IPS DF 19.7 (cell line): ENCODE data around the gene HDAC4.
"Not testable (repeated sequence)": the region's sequence is repeated elsewhere in the genome, so short reads cannot be mapped to it uniquely, and the experiment has no call there.

Experiments used
- DNase-seq: peaks from one replicate; pipeline ENCODE4 v3.0.0-alpha.2; 2013; ENCODE audit warnings: low read depth, low spot score

Gene HDAC4

GRCh38 chr2:239282448-239283287, 118.2 kb downstream of the HDAC4 start:
- DNase-seq: no peak

- not testable (repeated sequence) for DNase-seq
These were observed 120.4 kb downstream of the HDAC4 start for GRCh38 chr2:239280296-239281017.

DNA sequence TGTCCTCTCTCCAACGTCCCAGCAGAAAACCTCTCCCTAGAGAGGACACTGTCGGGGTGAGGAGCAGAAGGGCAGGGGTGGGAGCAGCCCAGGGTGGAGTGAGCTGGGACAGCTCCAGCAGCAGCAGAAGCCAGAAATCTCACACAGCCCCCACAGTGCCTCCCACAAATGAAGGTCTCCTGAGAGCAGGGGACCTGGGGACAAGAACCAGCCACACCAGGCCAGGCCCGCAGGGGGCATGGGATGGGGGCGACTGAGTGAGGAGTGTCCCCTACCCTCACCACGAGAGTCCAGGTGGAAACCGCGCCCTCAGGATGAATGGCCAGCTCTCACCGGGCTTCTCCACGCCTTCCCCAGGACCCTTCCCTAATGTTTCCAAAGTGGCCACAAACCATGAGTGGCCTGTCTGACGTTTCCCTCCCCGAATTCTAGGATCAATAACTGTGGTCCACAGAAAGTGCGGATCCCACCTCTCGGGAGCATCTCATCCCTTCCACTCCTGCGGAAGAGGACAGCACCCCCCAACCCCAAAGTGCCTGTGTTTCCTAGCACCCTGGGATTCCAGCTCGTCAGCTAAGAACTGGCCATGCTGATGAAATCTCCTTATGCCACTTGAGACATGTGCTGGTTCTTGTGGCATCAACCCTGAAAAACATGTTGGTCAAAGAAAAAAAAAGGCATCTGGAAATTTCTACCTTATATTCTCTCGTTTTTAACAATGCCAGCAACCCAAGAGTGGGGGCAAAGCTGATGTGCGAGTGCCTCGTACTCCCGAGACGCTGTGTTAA, 121.1 kb downstream of the HDAC4 start:
- DNase-seq: no peak

- DNase-seq: no peak
These were observed 121.9 kb downstream of the HDAC4 start for GRCh38 chr2:239278941-239279365.

DNA sequence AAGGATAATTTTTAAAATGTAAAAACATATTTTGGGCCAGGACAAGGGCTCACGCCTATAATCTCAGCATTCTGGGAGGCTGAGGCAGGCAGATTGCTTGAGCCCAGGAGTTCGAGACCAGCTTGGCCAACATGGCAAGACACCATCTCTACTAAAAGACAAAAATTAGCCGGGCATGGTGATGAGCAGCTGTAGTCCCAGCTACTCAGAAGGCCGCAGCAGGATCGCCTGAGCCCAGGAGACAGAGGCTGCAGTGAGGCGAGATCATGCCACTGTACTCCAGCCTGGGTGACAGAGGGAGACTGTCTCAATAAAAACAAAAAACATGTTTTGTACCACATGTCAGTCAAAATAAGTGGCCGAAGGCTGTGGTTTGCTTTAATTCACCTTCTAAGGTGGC, 122.5 kb downstream of the HDAC4 start:
- no peak for DNase-seq

DNA sequence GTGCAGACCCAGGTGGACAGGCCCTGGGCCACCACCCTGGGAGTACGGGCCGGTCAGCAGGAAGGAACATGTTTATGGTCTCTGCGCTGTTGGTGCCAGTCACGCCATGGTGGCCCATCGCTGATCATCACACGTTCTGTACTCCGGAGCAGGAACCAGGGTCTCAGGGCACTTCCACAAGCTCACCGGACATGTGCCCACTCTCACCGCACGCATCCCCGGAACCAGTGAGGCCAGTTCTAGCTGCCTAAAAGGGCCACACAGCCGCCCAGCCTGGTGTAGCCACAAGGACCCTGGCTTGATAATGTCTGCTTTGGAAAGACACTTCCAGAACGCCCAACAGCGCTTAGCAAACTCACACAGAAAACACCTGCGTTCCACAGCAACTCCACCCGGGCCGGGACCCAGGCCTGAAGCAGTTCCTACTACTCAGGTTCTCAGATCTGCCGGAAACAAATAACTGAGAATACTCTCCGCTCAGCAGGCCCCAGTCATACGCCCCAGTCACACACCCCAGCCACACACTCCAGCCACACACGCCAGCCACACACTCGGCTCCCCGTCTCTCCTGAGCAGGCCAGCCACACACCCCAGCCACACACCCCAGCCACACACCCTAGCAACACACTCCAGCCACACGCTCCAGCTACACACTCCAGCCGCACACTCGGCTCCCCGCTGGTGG, 123.3 kb downstream of the HDAC4 start:
- no peak for DNase-seq

DNA sequence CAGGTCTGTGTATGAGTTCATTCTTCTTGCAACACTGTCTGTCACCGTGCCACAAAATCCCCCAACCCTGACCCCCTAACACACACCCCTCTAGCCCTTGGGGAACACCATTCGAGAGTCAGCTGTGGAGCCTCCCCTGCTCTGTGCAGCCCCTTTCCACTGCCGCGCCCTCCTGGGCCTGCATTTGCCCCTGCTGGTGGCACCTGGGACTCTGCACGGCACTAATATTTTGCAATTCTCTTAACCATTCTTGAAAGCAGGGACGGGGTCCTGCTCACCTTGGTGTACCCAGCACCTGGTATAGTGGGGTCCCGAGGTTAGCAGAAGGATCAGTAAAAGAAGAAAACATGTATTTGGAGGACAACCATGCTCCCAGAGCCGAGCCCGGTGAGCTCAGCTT, 124.0 kb downstream of the HDAC4 start:
- no peak for DNase-seq

GRCh38 chr2:239275847-239276831, 124.7 kb downstream of the HDAC4 start:
- no peak for DNase-seq

- DNase-seq: no peak
These were observed 125.7 kb downstream of the HDAC4 start for GRCh38 chr2:239275044-239275685.

DNA sequence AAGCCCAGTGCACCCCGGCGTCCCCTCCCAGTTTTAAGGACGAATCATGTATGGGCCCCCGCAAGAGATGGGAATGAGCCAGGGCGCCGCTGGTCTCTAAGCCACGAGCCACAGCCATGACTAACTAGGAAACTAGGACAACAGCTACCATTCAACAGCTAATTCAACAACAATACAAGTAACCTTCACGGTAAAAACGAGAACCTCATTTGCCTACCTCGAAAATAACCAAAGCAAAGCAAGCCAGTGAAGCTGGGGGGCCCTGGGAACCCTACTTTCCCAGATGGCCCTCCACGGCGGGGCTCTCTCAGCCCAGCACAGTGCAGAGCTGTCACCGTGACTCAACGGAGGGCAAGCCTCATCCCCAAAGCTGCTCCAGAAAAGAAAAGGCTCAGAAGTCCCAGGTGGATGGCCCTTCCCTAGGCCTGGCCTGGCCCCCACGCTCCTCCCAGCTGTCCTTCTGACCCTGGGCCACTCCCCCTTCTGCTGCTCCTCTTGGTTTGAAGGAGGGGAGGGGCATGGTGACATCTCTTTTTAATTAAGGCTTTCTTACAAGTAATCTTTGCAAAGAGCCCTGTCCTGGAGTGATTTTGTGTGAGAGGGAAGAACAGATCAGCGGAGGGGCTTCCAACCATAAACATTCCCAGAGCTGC, 126.3 kb downstream of the HDAC4 start:
- no peak for DNase-seq

DNA sequence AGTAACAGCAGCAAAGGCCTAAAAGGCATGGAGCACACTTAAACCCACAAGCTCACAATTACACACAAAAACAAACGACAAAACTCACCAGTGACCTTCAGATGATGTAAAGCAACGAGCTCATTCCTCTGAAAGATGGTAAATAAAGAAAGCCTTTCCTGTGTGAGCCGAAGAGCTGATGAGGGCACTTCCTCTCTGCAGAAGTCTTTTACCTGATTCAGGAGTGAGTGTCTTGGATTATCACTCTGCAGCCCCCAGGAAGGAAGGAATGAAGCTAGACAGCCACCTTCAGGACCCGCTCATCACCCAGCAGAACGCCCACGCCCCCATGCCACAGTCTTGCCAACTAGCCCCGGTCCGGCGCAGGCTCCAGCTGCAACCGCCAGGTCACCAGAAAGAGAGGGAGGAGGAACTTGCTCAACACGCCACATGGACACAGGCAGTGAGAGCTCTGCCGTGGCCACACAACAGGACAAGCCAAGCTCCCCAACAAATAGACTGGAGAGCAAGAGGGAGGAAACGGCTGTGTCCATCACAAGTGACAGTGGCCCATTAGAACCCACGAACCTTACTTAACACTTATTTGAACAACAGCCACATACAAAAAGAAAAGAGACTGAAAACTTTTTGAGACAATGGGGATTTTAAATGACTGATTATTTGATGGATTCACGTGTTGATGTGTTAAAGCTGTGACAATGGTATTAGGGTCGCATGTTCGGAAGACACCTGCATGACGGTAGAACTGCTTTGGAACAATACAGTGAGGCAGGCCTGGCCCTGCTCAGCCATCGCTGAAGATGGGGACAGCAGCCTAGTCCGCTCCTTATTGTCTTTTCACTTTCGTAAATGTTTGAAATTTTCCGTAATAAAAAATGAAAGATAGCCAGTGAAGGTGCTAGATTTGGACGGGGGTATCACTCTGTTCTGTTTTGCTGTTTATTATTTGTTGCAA, 127.3 kb downstream of the HDAC4 start:
- DNase-seq: no peak

- no peak for DNase-seq
These were observed 128.2 kb downstream of the HDAC4 start for GRCh38 chr2:239272626-239273025.

GRCh38 chr2:239271882-239272281, 128.9 kb downstream of the HDAC4 start:
- DNase-seq: no peak

- DNase-seq: no peak
These were observed 129.3 kb downstream of the HDAC4 start for GRCh38 chr2:239271471-239271870.

- DNase-seq: no peak
These were observed 130.9 kb downstream of the HDAC4 start for GRCh38 chr2:239269916-239270315.

DNA sequence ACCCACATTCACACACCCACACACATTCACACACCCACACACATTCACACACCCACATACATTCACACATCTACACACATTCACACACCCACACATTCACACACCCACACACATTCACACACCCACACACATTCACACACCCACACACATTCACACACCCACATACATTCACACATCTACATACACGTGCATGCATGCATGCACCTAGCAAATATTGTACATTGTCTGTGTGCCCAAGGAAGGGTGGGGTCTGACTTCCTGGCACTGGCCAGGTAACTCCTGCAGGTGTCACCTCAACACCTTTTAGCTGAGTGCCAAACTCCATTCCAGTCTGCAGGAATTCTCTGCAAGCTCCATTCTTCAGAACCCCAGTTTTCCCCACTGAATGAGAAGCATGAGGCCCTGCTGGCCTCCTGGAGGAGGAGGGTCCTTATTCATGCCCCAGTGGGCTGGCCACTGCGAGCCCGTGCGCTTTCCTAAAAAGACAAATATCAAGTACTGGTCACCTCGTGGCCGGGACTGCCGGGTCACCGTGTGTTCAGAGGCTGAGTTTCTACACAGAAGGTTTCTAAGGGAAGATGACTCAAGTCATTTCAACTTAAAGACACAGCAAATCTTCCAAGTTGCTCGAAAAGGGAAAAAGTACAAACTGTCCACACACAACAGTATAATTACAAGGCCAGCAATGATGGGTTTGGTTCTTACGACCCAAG, 131.5 kb downstream of the HDAC4 start:
- DNase-seq: no peak

DNA sequence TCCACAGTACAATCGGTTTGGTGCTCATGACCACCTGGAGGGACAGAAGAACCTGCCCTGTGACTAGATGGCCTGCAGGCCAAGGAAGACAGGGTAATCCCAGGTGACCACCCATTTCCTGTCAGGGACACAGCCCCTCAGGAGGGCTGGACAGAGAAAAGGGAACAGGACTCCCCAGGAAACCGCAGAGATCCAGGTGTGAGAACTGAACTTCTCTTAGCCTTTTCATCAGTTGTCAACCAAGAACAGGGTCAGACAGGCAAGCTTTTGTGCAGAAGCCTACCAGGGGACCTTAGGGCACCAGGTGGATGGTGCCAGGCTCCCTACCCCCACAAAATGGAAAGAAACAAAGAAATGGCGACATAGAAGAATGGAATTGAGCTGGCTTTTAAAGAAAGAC, 132.3 kb downstream of the HDAC4 start:
- DNase-seq: no peak

DNA sequence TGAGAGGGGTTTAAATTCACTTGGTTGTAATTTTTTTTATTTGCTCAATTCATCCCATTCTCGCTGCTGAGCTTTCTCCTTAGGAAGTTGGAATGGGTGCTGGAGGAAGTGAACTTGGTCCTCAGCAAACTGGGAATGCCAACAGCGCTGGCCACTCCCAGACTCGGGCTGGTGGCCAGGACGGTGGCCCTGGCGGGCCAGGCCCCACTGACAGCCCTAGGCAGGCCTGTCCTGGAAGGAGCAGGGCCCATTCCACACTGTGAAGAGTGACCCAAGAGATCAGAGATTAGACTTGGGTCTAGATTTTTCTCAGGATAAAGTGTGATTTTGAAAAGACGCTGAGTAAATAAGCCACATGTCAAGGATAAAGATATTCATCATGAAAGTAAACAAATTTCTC, 132.7 kb downstream of the HDAC4 start:
- DNase-seq: no peak
